Natural killer cell (primary cell): ENCODE results near the gene HS3ST3A1. TPM values are rescaled to one million over a fixed set of nuclear protein-coding genes. Genes with fewer than 3 reads are reported as not detected.

Experiments
- ATAC-seq, 3 donors: fragments of 150-1000 bp in 2 of 3; fragments of 200-7000 bp in 1 of 3; cut with Tn5 transposase; 1 replicate in 1 of 3; 2 replicates in 2 of 3; pipeline ENCODE4 v1.10.0; 2021; ENCODE audit warnings: mild to moderate bottlenecking in 2 of 3, moderate library complexity in 2 of 3
- DNase-seq, 2 donors: peaks; one replicate each; pipeline versions ENCODE4 v3.0.0 to v3.0.0-alpha.2; 2013 to 2021; ENCODE audit warnings: mixed read lengths in 1 of 2
- H3K27ac ChIP-seq: one replicate; pipeline ENCODE4 v1.5.1; 2013; ENCODE audit warnings: mild to moderate bottlenecking, low read length
- H3K27me3 ChIP-seq: one replicate; pipeline ENCODE4 v1.6.1; 2013; ENCODE audit warnings: low read length; ENCODE audit not compliant: control insufficient read depth, insufficient read depth
- H3K36me3 ChIP-seq: one replicate; pipeline ENCODE4 v1.6.1; 2013; ENCODE audit warnings: low read length; ENCODE audit not compliant: control insufficient read depth, insufficient read depth
- H3K4me1 ChIP-seq: one replicate; pipeline ENCODE4 v1.6.1; 2013; ENCODE audit warnings: low read length; ENCODE audit not compliant: control insufficient read depth, insufficient read depth
- H3K4me3 ChIP-seq: one replicate; pipeline ENCODE4 v1.5.1; 2013; ENCODE audit warnings: low read length
- H3K9me3 ChIP-seq: one replicate; pipeline ENCODE4 v1.6.1; 2013; ENCODE audit warnings: low read length; ENCODE audit not compliant: control insufficient read depth, insufficient read depth
- H3K27ac Mint-ChIP-seq, 2 donors: one replicate each; pipeline ENCODE4 v1.8.0; 2022; ENCODE audit warnings: mild to moderate bottlenecking in 2 of 2, mixed read lengths in 2 of 2, moderate library complexity in 1 of 2
- H3K27me3 Mint-ChIP-seq, 2 donors: one replicate each; pipeline ENCODE4 v1.8.0; 2022; ENCODE audit warnings: low read depth in 2 of 2, mixed read lengths in 2 of 2
- H3K36me3 Mint-ChIP-seq: one replicate; pipeline ENCODE4 v1.8.0; 2022; ENCODE audit warnings: mixed read lengths
- H3K4me1 Mint-ChIP-seq, 2 donors: one replicate each; pipeline ENCODE4 v1.8.0; 2022; ENCODE audit warnings: mixed read lengths in 2 of 2
- H3K4me3 Mint-ChIP-seq: one replicate; pipeline ENCODE4 v1.8.0; 2022; ENCODE audit warnings: mild to moderate bottlenecking, moderate library complexity, mixed read lengths
- H3K9me3 Mint-ChIP-seq, 2 donors: one replicate each; pipeline ENCODE4 v1.8.0; 2022; ENCODE audit warnings: mixed read lengths in 2 of 2
- CTCF ChIP-seq: fragments of 200-600 bp; IDR thresholded peaks from one replicate; pipeline ENCODE4 v1.8.0; 2022; ENCODE audit warnings: antibody characterized with exemption
- WGBS: methylation state at CpG from one replicate; pipeline ENCODE4 v1.1.7; 2013; ENCODE audit warnings: missing lambda C conversion rate; ENCODE audit not compliant: insufficient coverage; 5-methylcytosine and 5-hydroxymethylcytosine counted together
- intact Hi-C: fragments of 100-400 bp; cut with micrococcal nuclease; formaldehyde crosslinking; loops from one replicate; pipeline ENCODE4 v1.14.2; 2022
- total RNA-seq, 4 donors: library from RNA; stranded (reverse); fragments of 120-200 nt in 1 of 4; gene quantifications; one replicate each; pipeline versions ENCODE4 v1.2.3 to v1.2.4, GENCODE V29; 2013 to 2022

Gene HS3ST3A1
- total RNA-seq, 3 donors from 2014 or later (not counting 1 experiment from before 2014, with no cell fraction given) = 1.6 to 2.5 TPM; not detected in 1

GRCh38 chr17:13598353-13599167 is 3.2 kb downstream of the HS3ST3A1 start:
- H3K4me3 Mint-ChIP-seq = no peak overlapping the region

GRCh38 chr17:13597723-13598347 is 3.9 kb downstream of the HS3ST3A1 start:
- Histone ChIP-seq H3K4me3 (no peak overlapping the region), H3K4me1 (peaks cover 10% of the 10 kb centered on the region), H3K27me3 (peaks cover 10% of the 10 kb centered on the region), H3K27ac (no peak overlapping the region), H3K36me3 (no peaks in the 10 kb centered on the region), H3K9me3 (no peaks in the 10 kb centered on the region)
- H3K9me3 Mint-ChIP-seq = no peaks in the 10 kb centered on the region
- peaks cover 54 to 58% of the 10 kb centered on the region in 2 donors for H3K27me3 Mint-ChIP-seq
- peak; percentile 69 for TF ChIP-seq CTCF
- H3K36me3 Mint-ChIP-seq = no peaks in the 10 kb centered on the region
- 43% methylated on average over 1 of the region's 3 CpGs for WGBS
- ATAC-seq = peak in 1 of 3 donors; percentile 50
- H3K27ac Mint-ChIP-seq = no peak overlapping the region
- peaks cover 12% of the 10 kb centered on the region in 2 donors for H3K4me1 Mint-ChIP-seq
- intact Hi-C loops = no loop called here
- no peak overlapping the region for H3K4me3 Mint-ChIP-seq
- peak in 1 of 2 donors; percentile 68 for DNase-seq

More at GRCh38 chr17:13598353-13599167, 3.2 kb downstream of the HS3ST3A1 start:
- no peak overlapping the region for H3K4me3 ChIP-seq
- peaks cover 11% of the 10 kb centered on the region for H3K27me3 ChIP-seq
- H3K27ac ChIP-seq = no peak overlapping the region
- Mint-ChIP-seq H3K36me3 (no peaks in the 10 kb centered on the region), H3K9me3 (no peaks in the 10 kb centered on the region), H3K27me3 (peaks cover 61 to 63% of the 10 kb centered on the region in 2 donors), H3K4me1 (peaks cover 12 to 13% of the 10 kb centered on the region in 2 donors), H3K27ac (no peak overlapping the region)
- DNase-seq (no peak), ATAC-seq (no peak)
- intact Hi-C loops = no loop called here
- 88% methylated on average over 6 of the region's 7 CpGs for WGBS
- no peak for TF ChIP-seq CTCF
- H3K9me3 ChIP-seq = no peaks in the 10 kb centered on the region
- H3K36me3 ChIP-seq = no peaks in the 10 kb centered on the region
- H3K4me1 ChIP-seq = peaks cover 10% of the 10 kb centered on the region

GRCh38 chr17:13596241-13596923 is 5.3 kb downstream of the HS3ST3A1 start:
- peaks cover 6% of the 10 kb centered on the region for H3K27me3 ChIP-seq
- Mint-ChIP-seq H3K9me3 (no peaks in the 10 kb centered on the region), H3K4me1 (peaks cover 5 to 6% of the 10 kb centered on the region in 2 donors), H3K4me3 (no peak overlapping the region), H3K36me3 (no peaks in the 10 kb centered on the region), H3K27me3 (peaks cover 46 to 48% of the 10 kb centered on the region in 2 donors), H3K27ac (no peak overlapping the region)
- H3K4me3 ChIP-seq = no peak overlapping the region
- ATAC-seq (no peak), DNase-seq (no peak)
- H3K27ac ChIP-seq = no peak overlapping the region
- peaks cover 3% of the 10 kb centered on the region for H3K4me1 ChIP-seq
- no peak for TF ChIP-seq CTCF
- 92% methylated on average over 13 of the region's 13 CpGs for WGBS
- H3K9me3 ChIP-seq = no peaks in the 10 kb centered on the region
- no peaks in the 10 kb centered on the region for H3K36me3 ChIP-seq
- intact Hi-C loops = no loop called here
